Chondrocyte (in vitro differentiated cells): ENCODE data around the gene GPR52. TPM values are rescaled to one million over a fixed set of nuclear protein-coding genes. Genes with fewer than 3 reads are reported as not detected.

Experiments used
- DNase-seq: peaks from one replicate; pipeline ENCODE4 v3.0.0; 2021; ENCODE audit warnings: mixed read lengths, low spot score
- H3K27ac Mint-ChIP-seq: one replicate; pipeline ENCODE4 v1.8.0; 2021; ENCODE audit warnings: mild to moderate bottlenecking, moderate library complexity, mixed read lengths; ENCODE audit not compliant: unreplicated experiment
- H3K27me3 Mint-ChIP-seq: 2 replicates; pipeline ENCODE4 v1.8.0; 2021; ENCODE audit warnings: low read depth, mixed read lengths
- H3K36me3 Mint-ChIP-seq: 2 replicates; pipeline ENCODE4 v1.8.0; 2021; ENCODE audit warnings: low read depth, mixed read lengths
- H3K4me1 Mint-ChIP-seq: 2 replicates; pipeline ENCODE4 v1.8.0; 2021; ENCODE audit warnings: low read depth, mild to moderate bottlenecking, mixed read lengths
- H3K4me3 Mint-ChIP-seq: one replicate; pipeline ENCODE4 v1.8.0; 2021; ENCODE audit warnings: mild to moderate bottlenecking, moderate library complexity, mixed read lengths; ENCODE audit not compliant: unreplicated experiment
- H3K9me3 Mint-ChIP-seq: 2 replicates; pipeline ENCODE4 v1.8.0; 2021; ENCODE audit warnings: low read depth, mixed read lengths
- CTCF ChIP-seq: fragments of 200-600 bp; sonication (generic); IDR thresholded peaks from 2 replicates; pipeline ENCODE4 v1.5.0; 2021; ENCODE audit warnings: antibody characterized with exemption, mild to moderate bottlenecking, moderate library complexity
- total RNA-seq: library from RNA; stranded (reverse); gene quantifications from 3 replicates; pipeline ENCODE4 v1.2.1, GENCODE V29; 2021

Gene GPR52
- total RNA-seq, 1 donor from 2014 or later, result 1.0 TPM

GRCh38 chr1:174428739-174429138, 19.0 kb upstream of the GPR52 start:
- DNase-seq, result no peak
- no peaks in the 10 kb centered on the region for H3K9me3 Mint-ChIP-seq
- peaks cover 9% of the 10 kb centered on the region for H3K4me1 Mint-ChIP-seq
- H3K27ac Mint-ChIP-seq, result no peak overlapping the region
- TF ChIP-seq CTCF, result no peak
- no peak overlapping the region for H3K4me3 Mint-ChIP-seq
- H3K27me3 Mint-ChIP-seq, result no peaks in the 10 kb centered on the region
- no peaks in the 10 kb centered on the region for H3K36me3 Mint-ChIP-seq

DNA sequence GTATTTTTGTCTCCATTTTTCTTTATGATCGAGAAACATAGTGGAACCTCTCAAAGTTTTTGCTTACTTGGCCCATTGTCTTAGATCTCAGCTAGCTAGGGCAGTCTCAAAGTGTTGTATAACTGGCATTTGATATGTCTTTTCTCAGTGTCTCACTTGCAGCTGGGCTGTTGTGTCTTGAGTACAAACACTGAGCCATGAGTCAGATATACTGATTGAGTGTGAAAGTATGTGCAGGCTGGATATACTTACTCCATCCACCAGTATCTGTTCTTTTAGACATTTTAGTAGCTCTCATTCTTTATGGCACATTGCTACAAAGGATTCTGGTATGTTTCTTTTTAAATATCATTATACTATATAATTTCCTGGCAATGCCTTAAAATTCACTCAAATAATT, 14.3 kb upstream of the GPR52 start:
- Mint-ChIP-seq H3K36me3 (peaks cover 4% of the 10 kb centered on the region), H3K4me1 (peaks cover 6% of the 10 kb centered on the region), H3K27ac (peak overlapping the region; percentile 62), H3K27me3 (no peaks in the 10 kb centered on the region), H3K4me3 (no peak overlapping the region), H3K9me3 (peaks cover 6% of the 10 kb centered on the region)
- no peak for TF ChIP-seq CTCF
- DNase-seq, result no peak

DNA sequence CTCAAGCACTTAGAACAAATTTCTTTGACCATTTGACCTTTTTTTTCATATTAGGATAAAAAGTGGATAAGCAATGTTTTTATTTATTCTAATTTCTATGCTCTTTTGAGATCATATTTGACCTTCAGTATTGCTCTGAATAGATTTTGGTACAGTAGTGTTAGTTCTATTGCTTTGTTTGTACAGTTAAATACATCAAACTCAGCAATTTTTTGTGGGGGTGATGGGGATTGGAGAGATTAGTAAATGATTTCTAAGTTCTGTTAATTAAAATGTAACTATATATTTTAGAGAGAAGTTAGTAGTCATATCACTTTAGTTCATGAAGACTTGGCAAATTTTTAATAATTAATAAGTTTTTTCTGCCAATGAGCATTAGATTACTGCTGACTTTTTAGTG, 2.4 kb upstream of the GPR52 start:
- no peak overlapping the region for H3K4me3 Mint-ChIP-seq

GRCh38 chr1:174445817-174446216, 1.9 kb upstream of the GPR52 start:
- H3K4me3 Mint-ChIP-seq, result no peak overlapping the region
- peaks cover 10% of the 10 kb centered on the region for H3K4me1 Mint-ChIP-seq
- H3K27ac Mint-ChIP-seq, result no peak overlapping the region
- peaks cover 12% of the 10 kb centered on the region for H3K9me3 Mint-ChIP-seq
- H3K36me3 Mint-ChIP-seq, result no peaks in the 10 kb centered on the region
- TF ChIP-seq CTCF, result no peak
- no peak for DNase-seq
- H3K27me3 Mint-ChIP-seq, result no peaks in the 10 kb centered on the region

More for the DNA sequence above, 2.4 kb upstream of the GPR52 start:
- no peak for DNase-seq
- no peak for TF ChIP-seq CTCF
- Mint-ChIP-seq H3K27ac (no peak overlapping the region), H3K9me3 (peaks cover 12% of the 10 kb centered on the region), H3K27me3 (no peaks in the 10 kb centered on the region), H3K36me3 (no peaks in the 10 kb centered on the region), H3K4me1 (peaks cover 10% of the 10 kb centered on the region)

DNA sequence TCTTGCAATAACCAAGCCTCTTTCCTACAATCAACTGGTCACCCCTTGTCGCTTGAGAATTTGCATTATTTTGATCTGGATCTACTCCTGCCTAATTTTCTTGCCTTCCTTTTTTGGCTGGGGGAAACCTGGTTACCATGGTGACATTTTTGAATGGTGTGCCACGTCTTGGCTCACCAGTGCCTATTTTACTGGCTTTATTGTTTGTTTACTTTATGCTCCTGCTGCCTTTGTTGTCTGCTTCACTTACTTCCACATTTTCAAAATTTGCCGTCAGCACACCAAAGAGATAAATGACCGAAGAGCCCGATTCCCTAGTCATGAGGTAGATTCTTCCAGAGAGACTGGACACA, 743 bp downstream of the GPR52 start:
- Mint-ChIP-seq H3K27ac (no peak overlapping the region), H3K36me3 (no peaks in the 10 kb centered on the region), H3K9me3 (peaks cover 10% of the 10 kb centered on the region), H3K4me3 (no peak overlapping the region), H3K4me1 (peaks cover 10% of the 10 kb centered on the region), H3K27me3 (no peaks in the 10 kb centered on the region)
- no peak for TF ChIP-seq CTCF
- DNase-seq, result no peak
